ENCODE results near the gene COX8A.

COX8A gene

GRCh38 chr11:64007160-64007628 is 32.8 kb downstream of the COX8A start:
- DNase-seq (ENCODE audit: low spot score) = no peak
- in situ Hi-C loops (cut with MboI; ENCODE audit: low sequenced_read_pairs, unreplicated experiment) = no loop called here
- no peak for TF ChIP-seq CTCF (IDR thresholded peaks at IDR 0.05; ENCODE audit: borderline replicate concordance, control extremely low read depth, extremely low read depth, insufficient read depth, missing control alignments)

- TF ChIP-seq CTCF (IDR thresholded peaks at IDR 0.05; ENCODE audit: borderline replicate concordance, control extremely low read depth, extremely low read depth, insufficient read depth, missing control alignments) = no peak
- in situ Hi-C loops (cut with MboI; ENCODE audit: low sequenced_read_pairs, unreplicated experiment) = no loop called here
- no peak for DNase-seq (ENCODE audit: low spot score)
Measured at GRCh38 chr11:64007629-64008282, 33.3 kb downstream of the COX8A start.

GRCh38 chr11:64008283-64008913 is 34.0 kb downstream of the COX8A start:
- no peak for DNase-seq (ENCODE audit: low spot score)
- in situ Hi-C loops (cut with MboI; ENCODE audit: low sequenced_read_pairs, unreplicated experiment) = no loop called here
- no peak for TF ChIP-seq CTCF (IDR thresholded peaks at IDR 0.05; ENCODE audit: borderline replicate concordance, control extremely low read depth, extremely low read depth, insufficient read depth, missing control alignments)

GRCh38 chr11:64008914-64009633 is 34.7 kb downstream of the COX8A start:
- DNase-seq (ENCODE audit: low spot score) = no peak
- in situ Hi-C loops (cut with MboI; ENCODE audit: low sequenced_read_pairs, unreplicated experiment) = no loop called here
- no peak for TF ChIP-seq CTCF (IDR thresholded peaks at IDR 0.05; ENCODE audit: borderline replicate concordance, control extremely low read depth, extremely low read depth, insufficient read depth, missing control alignments)

- in situ Hi-C loops (cut with MboI; ENCODE audit: low sequenced_read_pairs, unreplicated experiment) = no loop called here
- TF ChIP-seq CTCF (IDR thresholded peaks at IDR 0.05; ENCODE audit: borderline replicate concordance, control extremely low read depth, extremely low read depth, insufficient read depth, missing control alignments) = no peak
- DNase-seq (ENCODE audit: low spot score) = no peak
Measured at GRCh38 chr11:64009710-64010109, 35.3 kb downstream of the COX8A start.

GRCh38 chr11:64010783-64011182 is 36.4 kb downstream of the COX8A start:
- in situ Hi-C loops (cut with MboI; ENCODE audit: low sequenced_read_pairs, unreplicated experiment) = no loop called here
- DNase-seq (ENCODE audit: low spot score) = no peak

More at GRCh38 chr11:64010783-64011182, 36.4 kb downstream of the COX8A start:
- no peak for TF ChIP-seq CTCF (IDR thresholded peaks at IDR 0.05; ENCODE audit: borderline replicate concordance, control extremely low read depth, extremely low read depth, insufficient read depth, missing control alignments)
